ENCODE data around the gene AUNIP.

GRCh38 chr1:25828491-25828890 is 30.8 kb downstream of the AUNIP start:
- no peak for TF ChIP-seq SUZ12 (IDR thresholded peaks at IDR 0.05; ENCODE audit: extremely low read depth, insufficient read depth, insufficient read length)
- TF ChIP-seq YY1 (IDR thresholded peaks at IDR 0.05; ENCODE audit: insufficient read depth, insufficient read length), result no peak
